Measurements from ENCODE around the gene FOXE3. TPM values are rescaled to one million over a fixed set of nuclear protein-coding genes. Genes with fewer than 3 reads are reported as not detected.

FOXE3 gene
- total RNA-seq, 1 experiment from 2014 or later, result not detected

DNA sequence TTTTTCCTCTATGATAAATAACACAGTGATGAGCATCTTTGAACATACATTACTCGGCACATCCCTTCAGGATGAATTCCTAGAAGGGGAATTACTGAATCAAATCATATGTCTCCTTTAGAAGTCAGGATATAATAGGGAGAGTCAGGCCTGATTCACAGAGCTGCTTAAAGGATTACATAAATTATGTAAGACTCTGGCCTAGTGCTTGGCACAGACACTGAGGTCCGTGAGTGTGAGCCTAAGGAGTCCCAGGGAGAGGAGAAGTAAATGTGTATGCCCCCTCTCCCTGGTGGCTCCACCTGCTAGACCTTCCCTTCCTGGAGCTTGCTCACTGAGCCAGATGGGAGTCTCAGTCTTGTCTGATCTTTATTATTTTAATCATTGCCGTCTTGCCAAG lies 8.6 kb upstream of the FOXE3 start:
- no peak for DNase-seq
- Histone ChIP-seq H3K36me3 (ENCODE audit: control insufficient read depth, insufficient read depth, low read length) (no peaks in the 10 kb centered on the region), H3K4me3 (ENCODE audit: low read depth, low read length) (no peak overlapping the region), H3K4me1 (peaks cover 17% of the 10 kb centered on the region; the same call in 1 of the 2 replicates), H3K27me3 (replicated peaks; ENCODE audit: control insufficient read depth, insufficient read depth, low read length) (no peaks in the 10 kb centered on the region), H3K9me3 (no peaks in the 10 kb centered on the region)
- BruUV-seq (replicated peaks), result no TSS peak
- Mint-ChIP-seq H3K36me3 (ENCODE audit: insufficient read depth, unreplicated experiment) (no peaks in the 10 kb centered on the region), H3K27ac (ENCODE audit: unreplicated experiment) (no peak overlapping the region), H3K27me3 (ENCODE audit: insufficient read depth, unreplicated experiment) (no peaks in the 10 kb centered on the region), H3K4me1 (ENCODE audit: low read depth, unreplicated experiment) (peaks cover 14% of the 10 kb centered on the region), H3K9me3 (ENCODE audit: unreplicated experiment) (no peaks in the 10 kb centered on the region), H3K4me3 (ENCODE audit: unreplicated experiment) (no peak overlapping the region)
- ChIA-PET CTCF (no interaction called here), POLR2A (no interaction called here)
- no peak for TF ChIP-seq CTCF (IDR thresholded peaks at IDR 0.05; ENCODE audit: insufficient read depth in 1 of 2, low read depth in 1 of 2, low read length in 1 of 2, severe bottlenecking in 1 of 2, unreplicated experiment in 1 of 2)
- intact Hi-C loops (cut with micrococcal nuclease; ENCODE audit: unreplicated experiment), result no loop called here

GRCh38 chr1:47409311-47410067 lies 6.6 kb upstream of the FOXE3 start:
- peak; percentile 21 to 66 for DNase-seq
- intact Hi-C loops (cut with micrococcal nuclease; ENCODE audit: unreplicated experiment), result no loop called here
- Histone ChIP-seq H3K4me3 (ENCODE audit: low read depth, low read length) (no peak overlapping the region), H3K36me3 (ENCODE audit: control insufficient read depth, insufficient read depth, low read length) (no peaks in the 10 kb centered on the region), H3K4me1 (peaks cover 5% of the 10 kb centered on the region; the same call in 1 of the 2 replicates), H3K9me3 (no peaks in the 10 kb centered on the region), H3K27me3 (replicated peaks; ENCODE audit: control insufficient read depth, insufficient read depth, low read length) (no peaks in the 10 kb centered on the region)
- Mint-ChIP-seq H3K4me3 (ENCODE audit: unreplicated experiment) (no peak overlapping the region), H3K4me1 (ENCODE audit: low read depth, unreplicated experiment) (peaks cover 7% of the 10 kb centered on the region), H3K9me3 (ENCODE audit: unreplicated experiment) (no peaks in the 10 kb centered on the region), H3K36me3 (ENCODE audit: insufficient read depth, unreplicated experiment) (no peaks in the 10 kb centered on the region), H3K27me3 (ENCODE audit: insufficient read depth, unreplicated experiment) (no peaks in the 10 kb centered on the region), H3K27ac (ENCODE audit: unreplicated experiment) (peak overlapping the region; percentile 16)
- ChIA-PET POLR2A (no interaction called here), CTCF (interaction anchor here (0.7 kb wide), 1 partner anchor 9 kb away, joined by 3 read pairs; no protein-coding TSS in a partner anchor)
- no peak for TF ChIP-seq CTCF (IDR thresholded peaks at IDR 0.05; ENCODE audit: insufficient read depth in 1 of 2, low read depth in 1 of 2, low read length in 1 of 2, severe bottlenecking in 1 of 2, unreplicated experiment in 1 of 2)
- no TSS peak for BruUV-seq (replicated peaks)

DNA sequence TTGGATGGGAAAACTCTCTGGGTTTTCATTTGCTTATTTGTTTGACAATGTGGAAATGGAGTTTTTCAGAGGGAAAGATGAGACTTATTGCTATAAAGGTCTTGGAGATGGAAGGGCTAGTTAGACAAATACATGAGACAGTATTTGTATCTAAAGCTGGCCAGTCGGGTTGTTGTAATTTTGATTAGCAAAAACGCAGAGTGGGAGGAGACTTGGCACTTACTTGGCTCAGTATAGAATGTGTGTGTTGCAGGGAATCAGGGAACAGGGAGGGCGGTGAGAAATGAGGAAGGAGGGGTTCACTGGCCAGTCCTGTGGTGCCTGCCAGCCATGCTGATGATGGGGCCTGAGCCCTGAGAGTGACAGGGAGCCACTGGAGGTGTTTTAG lies 6.0 kb upstream of the FOXE3 start:
- Mint-ChIP-seq H3K27ac (ENCODE audit: unreplicated experiment) (peak overlapping the region; percentile 16), H3K27me3 (ENCODE audit: insufficient read depth, unreplicated experiment) (no peaks in the 10 kb centered on the region), H3K4me1 (ENCODE audit: low read depth, unreplicated experiment) (peaks cover 7% of the 10 kb centered on the region), H3K4me3 (ENCODE audit: unreplicated experiment) (no peak overlapping the region), H3K9me3 (ENCODE audit: unreplicated experiment) (no peaks in the 10 kb centered on the region), H3K36me3 (ENCODE audit: insufficient read depth, unreplicated experiment) (no peaks in the 10 kb centered on the region)
- POLR2A ChIA-PET, result no interaction called here
- H3K4me3 ChIP-seq (ENCODE audit: low read depth, low read length), result no peak overlapping the region
- peaks cover 5% of the 10 kb centered on the region; the same call in 1 of the 2 replicates for H3K4me1 ChIP-seq
- H3K9me3 ChIP-seq, result no peaks in the 10 kb centered on the region
- DNase-seq, result no peak
- no peak for TF ChIP-seq CTCF (IDR thresholded peaks at IDR 0.05; ENCODE audit: insufficient read depth in 1 of 2, low read depth in 1 of 2, low read length in 1 of 2, severe bottlenecking in 1 of 2, unreplicated experiment in 1 of 2)
- CTCF ChIA-PET, result no interaction called here
- H3K27me3 ChIP-seq (replicated peaks; ENCODE audit: control insufficient read depth, insufficient read depth, low read length), result no peaks in the 10 kb centered on the region
- H3K36me3 ChIP-seq (ENCODE audit: control insufficient read depth, insufficient read depth, low read length), result no peaks in the 10 kb centered on the region
- BruUV-seq (replicated peaks), result no TSS peak
- intact Hi-C loops (cut with micrococcal nuclease; ENCODE audit: unreplicated experiment), result no loop called here
